ENCODE data around the gene ITGA11. TPM values are rescaled to one million over a fixed set of nuclear protein-coding genes. Genes with fewer than 3 reads are reported as not detected.

The ITGA11 gene
- polyA plus RNA-seq, 1 of the 3 experiments (the other 2 are of a cell fraction): 0.49 TPM

GRCh38 chr15:68425428-68426060, 6.4 kb downstream of the ITGA11 start:
- Histone ChIP-seq H3K9me2 (no peaks in the 10 kb centered on the region), H3K9ac (no peak overlapping the region), H3K4me1 (ENCODE audit: control insufficient read depth in 1 of 2, insufficient read depth in 2 of 2, low read depth in 1 of 2, low read length in 1 of 2) (no peaks in the 10 kb centered on the region), H3K27me3 (ENCODE audit: insufficient read depth) (no peaks in the 10 kb centered on the region), H3K4me3 (ENCODE audit: low read depth in 2 of 2, low read length in 1 of 2) (no peak overlapping the region), H3K9me3 (no peaks in the 10 kb centered on the region), H3F3A (replicated peaks; ENCODE audit: insufficient read depth) (no peaks in the 10 kb centered on the region), H4K20me1 (ENCODE audit: insufficient read depth) (no peaks in the 10 kb centered on the region), H3K27ac (ENCODE audit: low read depth in 2 of 2, low read length in 1 of 2) (no peak overlapping the region), H2AFZ (ENCODE audit: low read depth) (no peak overlapping the region), H3K79me2 (ENCODE audit: insufficient read depth) (no peaks in the 10 kb centered on the region; the same call in 1 of the 2 replicates), H3K36me3 (replicated peaks in 1 of 2; ENCODE audit: control insufficient read depth in 1 of 2, insufficient read depth in 2 of 2, low read length in 1 of 2) (no peaks in the 10 kb centered on the region), H3K4me2 (no peak overlapping the region)
- POLR2A ChIA-PET: no interaction called here
- no peak for TF ChIP-seq RAD21 (IDR thresholded peaks at IDR 0.05; ENCODE audit: low read length)
- TF ChIP-seq RFX5 (IDR thresholded peaks at IDR 0.05; ENCODE audit: low read length): no peak
- no peak for TF ChIP-seq EP300 (IDR thresholded peaks at IDR 0.05; ENCODE audit: borderline replicate concordance in 1 of 2, low read depth in 1 of 2, low read length in 1 of 2)
- TF ChIP-seq REST (IDR thresholded peaks at IDR 0.05; ENCODE audit: low read depth, low read length): no peak
- TF ChIP-seq EZH2phosphoT487 (IDR thresholded peaks at IDR 0.05; ENCODE audit: borderline replicate concordance, low read depth): no peak
- no peak for TF ChIP-seq ELF1 (IDR thresholded peaks at IDR 0.05)
- TF ChIP-seq USF1 (IDR thresholded peaks at IDR 0.05; ENCODE audit: borderline replicate concordance, low read depth): no peak
- no peak for TF ChIP-seq USF2 (IDR thresholded peaks at IDR 0.05; ENCODE audit: borderline replicate concordance, low read depth, low read length)
- no peak for TF ChIP-seq RCOR1 (IDR thresholded peaks at IDR 0.05; ENCODE audit: low read length)
- no peak for TF ChIP-seq IRF3 (IDR thresholded peaks at IDR 0.05; ENCODE audit: low read depth, low read length)
- no peak for TF ChIP-seq ZBTB33 (IDR thresholded peaks at IDR 0.05; ENCODE audit: borderline replicate concordance, low read depth)
- no peak for TF ChIP-seq CHD2 (IDR thresholded peaks at IDR 0.05; ENCODE audit: low read length, partially characterized antibody)
- TF ChIP-seq MAX (IDR thresholded peaks at IDR 0.05; ENCODE audit: low read depth): no peak
- TF ChIP-seq TEAD4 (IDR thresholded peaks at IDR 0.05; ENCODE audit: borderline replicate concordance, insufficient read depth): no peak
- CTCF ChIA-PET: interaction anchor here (0.6 kb wide), 1 partner anchor 69 kb away, joined by 3 read pairs; no protein-coding TSS in a partner anchor
- WGBS (ENCODE audit: low lambda C conversion rate): 78% methylated on average over 7 of the region's 9 CpGs
- DNase-seq: no peak

Data from SK-N-SH (cell line).